GM18870 (cell line): Measurements from ENCODE around the gene ORMDL3.
A peak's percentile ranks its signal among the peaks of the same experiment; 100 is the strongest.
"Not testable (repeated sequence)": the region's sequence is repeated elsewhere in the genome, so short reads cannot be mapped to it uniquely, and the experiment has no call there.

Source experiments
- ATAC-seq: cut with Tn5 transposase; IDR thresholded peaks from one replicate; pipeline ENCODE4 v1.9.1; 2021; ENCODE audit warnings: moderate library complexity; ENCODE audit not compliant: unreplicated experiment

The ORMDL3 gene

GRCh38 chr17:39950871-39951348, 23.5 kb upstream of the ORMDL3 start:
- no peak for ATAC-seq

GRCh38 chr17:39949028-39949427, 21.6 kb upstream of the ORMDL3 start:
- ATAC-seq = no peak

DNA sequence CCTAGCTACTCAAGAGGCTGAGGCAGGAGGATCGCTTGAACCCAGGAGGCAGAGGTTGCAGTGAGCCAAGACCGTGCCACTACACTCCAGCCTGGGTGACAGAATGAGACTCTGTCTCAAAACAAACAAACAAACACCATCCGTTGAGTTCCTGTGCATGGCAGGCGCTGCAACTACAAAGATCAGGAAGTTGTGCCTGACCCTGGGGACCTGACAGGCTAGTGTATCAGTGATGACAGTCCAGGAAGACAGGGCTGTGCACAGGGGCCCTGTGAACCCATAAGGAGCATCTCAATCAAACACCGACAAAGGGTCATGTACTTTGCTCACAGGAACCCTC, 21.1 kb upstream of the ORMDL3 start:
- not testable (repeated sequence) for ATAC-seq

GRCh38 chr17:39946551-39947330, 19.3 kb upstream of the ORMDL3 start:
- ATAC-seq = no peak

DNA sequence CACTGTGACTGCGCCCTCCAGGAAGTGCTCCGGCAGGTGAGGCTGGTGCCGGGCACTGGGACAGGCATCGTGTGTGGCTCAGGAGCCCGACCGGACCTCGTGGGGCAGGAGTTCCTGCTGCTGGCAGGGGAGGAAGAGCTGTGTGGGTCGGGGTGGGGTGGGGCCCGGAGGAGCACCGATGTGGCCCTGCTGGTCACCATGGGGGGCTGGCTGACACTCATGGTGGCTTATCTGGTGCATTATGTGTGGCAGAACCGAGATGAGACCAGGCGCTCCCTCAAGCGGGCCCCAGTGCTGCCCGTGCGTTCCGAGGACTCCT, 17.0 kb upstream of the ORMDL3 start:
- no peak for ATAC-seq

- no peak for ATAC-seq
Measured at GRCh38 chr17:39943702-39944392, 16.4 kb upstream of the ORMDL3 start.

- peak; percentile 50 for ATAC-seq
Measured at GRCh38 chr17:39939588-39940419, 12.4 kb upstream of the ORMDL3 start.

DNA sequence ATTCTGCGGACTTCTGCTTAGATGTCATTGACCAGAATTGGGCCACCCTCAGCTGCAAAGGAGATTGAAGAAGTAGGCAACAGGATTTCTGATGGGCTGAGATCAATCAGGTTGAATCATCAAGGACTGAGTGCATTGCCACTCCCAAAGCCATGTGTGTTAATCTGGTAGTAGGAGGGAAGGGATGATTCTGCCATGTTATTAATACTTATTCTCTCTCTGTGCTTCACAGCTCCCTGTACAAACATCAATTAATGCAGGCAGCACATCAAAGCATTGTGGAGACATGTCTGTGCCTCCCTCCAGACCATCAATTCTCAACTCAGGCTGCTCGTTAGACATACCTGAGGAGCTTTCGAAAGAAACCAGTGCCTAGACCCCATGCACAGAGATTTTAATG, 11.7 kb upstream of the ORMDL3 start:
- no peak for ATAC-seq

DNA sequence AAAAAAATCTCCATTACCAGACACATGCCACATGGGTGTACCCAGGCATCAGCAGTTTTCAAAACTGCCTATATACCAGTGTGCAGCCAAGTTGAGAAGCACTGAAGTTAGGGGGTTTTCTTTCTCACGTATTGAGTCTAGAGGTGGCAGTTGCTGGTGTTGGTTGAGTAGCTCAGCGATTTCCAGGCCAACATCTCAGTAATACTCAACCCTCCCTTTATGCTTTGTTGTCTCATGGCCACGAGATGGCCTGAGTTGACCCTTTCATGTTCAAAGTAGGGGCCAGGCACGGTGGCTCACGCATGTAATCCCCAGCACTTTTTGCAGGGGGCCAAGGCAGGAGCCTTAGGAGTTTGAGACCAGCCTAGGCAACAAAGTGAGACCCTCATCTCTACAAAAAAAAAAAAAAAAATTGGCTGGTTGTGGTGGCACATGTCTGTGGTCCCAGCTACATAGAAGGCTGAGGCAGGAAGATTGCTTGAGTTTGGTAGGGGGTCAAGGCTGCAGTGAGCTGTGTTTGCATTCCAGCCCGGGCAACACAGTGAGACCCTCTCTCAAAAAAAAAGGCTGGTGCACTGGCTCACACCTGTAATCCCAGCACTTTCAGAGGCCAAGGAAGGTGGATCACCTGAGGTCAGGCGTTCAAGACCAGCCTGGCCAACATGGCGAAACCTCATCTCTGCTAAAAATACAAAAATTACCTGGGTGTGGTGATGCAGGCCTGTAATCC, 10.9 kb upstream of the ORMDL3 start:
- ATAC-seq = no peak

GRCh38 chr17:39937447-39937846, 10.0 kb upstream of the ORMDL3 start:
- no peak for ATAC-seq

DNA sequence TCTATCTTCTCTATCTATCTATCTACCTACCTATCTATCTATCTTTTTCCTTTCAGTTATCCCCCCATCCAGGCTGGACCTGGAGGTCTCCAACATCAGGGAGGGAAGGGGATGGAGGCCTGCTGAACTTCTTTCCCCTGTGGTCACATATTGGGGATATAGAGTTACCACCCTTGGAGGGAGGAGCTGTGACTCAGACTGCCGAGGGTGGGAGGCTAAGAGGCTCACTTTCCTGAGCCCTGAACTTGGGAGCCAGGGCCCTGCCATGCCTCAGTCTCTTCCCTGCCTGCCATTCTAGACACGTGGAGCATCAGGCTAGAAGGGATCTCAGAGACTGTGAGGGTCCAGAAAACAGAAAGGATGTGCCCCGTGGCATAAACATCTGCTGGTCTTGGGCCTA, 8.5 kb upstream of the ORMDL3 start:
- no peak for ATAC-seq

GRCh38 chr17:39934324-39934723, 6.9 kb upstream of the ORMDL3 start:
- no peak for ATAC-seq

- ATAC-seq = no peak
Measured at GRCh38 chr17:39933912-39934311, 6.5 kb upstream of the ORMDL3 start.

GRCh38 chr17:39929646-39930407, 2.4 kb upstream of the ORMDL3 start:
- no peak for ATAC-seq

DNA sequence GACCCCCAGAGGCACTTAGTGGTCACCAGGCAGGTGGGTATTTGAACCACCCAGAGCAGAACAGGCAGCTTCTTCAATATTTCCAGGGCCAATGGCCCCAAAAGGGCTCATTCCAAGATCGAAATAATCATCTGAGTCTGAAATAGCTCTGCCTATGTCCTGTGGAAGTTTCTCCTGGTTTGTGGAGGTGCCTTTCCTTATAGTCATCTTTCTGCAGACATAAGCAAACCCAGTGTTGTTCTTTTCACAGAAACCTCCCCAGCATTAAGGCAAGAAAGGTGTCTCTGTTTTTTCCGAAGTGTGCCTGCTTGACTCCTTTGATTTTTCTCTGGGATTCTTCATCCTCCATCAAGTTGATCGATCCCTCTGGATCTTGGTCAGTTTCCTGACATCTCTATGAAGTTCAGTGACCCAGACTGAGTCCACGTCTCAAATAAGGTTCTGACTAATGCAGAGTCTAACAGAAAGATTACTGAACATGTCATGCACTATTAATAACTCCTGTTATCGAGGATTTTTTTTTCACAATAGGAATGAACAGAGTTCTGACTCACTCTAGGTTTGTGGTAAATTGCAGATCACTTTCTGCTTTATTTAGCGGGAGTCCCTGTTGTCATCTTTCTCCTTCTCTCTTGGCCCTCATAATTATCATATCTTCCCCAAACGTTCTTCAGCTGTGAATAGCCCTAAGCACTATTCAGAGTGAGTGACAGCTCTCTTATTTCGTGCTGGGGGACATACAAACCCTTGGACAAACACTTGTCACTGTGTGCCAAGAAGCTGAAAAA, 1.7 kb upstream of the ORMDL3 start:
- no peak for ATAC-seq

DNA sequence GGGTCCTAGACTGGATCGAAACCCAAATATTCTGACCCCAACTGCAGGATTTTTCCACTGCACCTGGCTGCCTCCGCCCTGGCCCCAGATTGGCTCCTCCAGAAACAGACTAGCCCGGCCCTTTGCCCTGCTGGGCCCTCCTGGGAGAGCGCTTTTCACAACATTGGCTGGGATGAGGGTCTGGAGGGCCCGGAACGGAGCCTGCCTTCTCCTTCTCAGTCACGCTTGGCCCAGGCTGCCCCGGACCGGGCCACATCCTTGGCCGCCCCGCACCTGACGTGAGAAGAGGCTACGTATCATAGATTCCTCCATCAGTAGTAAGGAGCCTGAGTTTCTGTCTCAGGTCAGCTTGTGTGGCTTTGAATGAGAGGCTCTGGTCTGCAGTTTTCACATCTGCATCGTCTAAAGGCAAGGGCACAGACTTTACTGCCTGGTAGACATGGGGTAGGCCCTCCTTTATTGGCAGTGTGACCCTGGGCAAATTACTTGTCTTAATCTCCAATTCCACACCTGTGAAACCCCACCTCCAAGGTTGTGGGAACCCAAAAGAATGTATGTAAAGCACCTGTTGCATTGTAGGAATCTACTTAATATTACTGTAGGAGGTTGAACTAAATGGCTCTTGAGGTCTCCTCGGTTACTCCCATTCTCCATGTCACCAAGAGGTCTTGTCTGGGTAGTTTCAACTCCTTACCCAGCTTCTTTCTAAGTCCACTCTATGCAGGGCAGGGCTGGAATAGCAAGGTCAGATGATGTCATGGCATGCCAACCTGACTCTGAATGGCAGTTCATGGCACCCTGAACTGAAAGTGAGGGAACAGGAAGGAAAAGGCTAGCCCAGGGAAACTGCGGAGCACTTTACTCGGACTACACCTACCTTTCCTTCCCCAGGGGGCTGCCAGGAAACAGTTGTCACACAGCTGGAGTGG, 792 bp upstream of the ORMDL3 start:
- peak; percentile 28 for ATAC-seq

DNA sequence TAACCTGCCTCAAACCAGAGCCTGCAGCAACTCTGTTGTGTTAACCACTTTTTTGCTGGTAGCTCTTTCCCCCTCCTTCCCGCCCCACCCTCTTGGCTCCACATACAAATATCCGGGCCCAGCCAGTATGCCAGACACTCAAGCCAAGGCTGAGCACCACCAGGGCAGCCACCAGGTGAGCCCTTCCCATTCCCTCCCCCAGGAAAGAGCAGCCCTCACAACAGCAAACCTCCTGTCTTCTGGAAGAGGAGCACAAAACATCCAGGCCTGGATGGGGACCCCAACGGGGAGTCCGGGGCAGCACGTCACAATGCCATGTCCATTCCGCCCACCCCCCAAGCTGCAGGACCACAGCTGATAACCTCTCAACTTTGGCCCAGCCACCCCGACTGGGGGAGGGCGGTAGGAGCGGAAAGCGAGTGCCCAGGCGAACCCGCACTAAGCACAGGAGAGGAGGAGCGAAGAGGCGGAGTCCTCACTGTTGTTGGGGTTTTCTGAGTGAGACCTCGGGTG, 757 bp downstream of the ORMDL3 start:
- no peak for ATAC-seq

GRCh38 chr17:39926135-39926587, 1.2 kb downstream of the ORMDL3 start:
- ATAC-seq = no peak
